HG03139 (cell line): ENCODE results near the gene FGB.
A peak's percentile ranks its signal among the peaks of the same experiment; 100 is the strongest.

Experiments used
- ATAC-seq: cut with Tn5 transposase; IDR thresholded peaks from one replicate; pipeline ENCODE4 v1.9.1; 2021; ENCODE audit not compliant: unreplicated experiment

Gene FGB

DNA sequence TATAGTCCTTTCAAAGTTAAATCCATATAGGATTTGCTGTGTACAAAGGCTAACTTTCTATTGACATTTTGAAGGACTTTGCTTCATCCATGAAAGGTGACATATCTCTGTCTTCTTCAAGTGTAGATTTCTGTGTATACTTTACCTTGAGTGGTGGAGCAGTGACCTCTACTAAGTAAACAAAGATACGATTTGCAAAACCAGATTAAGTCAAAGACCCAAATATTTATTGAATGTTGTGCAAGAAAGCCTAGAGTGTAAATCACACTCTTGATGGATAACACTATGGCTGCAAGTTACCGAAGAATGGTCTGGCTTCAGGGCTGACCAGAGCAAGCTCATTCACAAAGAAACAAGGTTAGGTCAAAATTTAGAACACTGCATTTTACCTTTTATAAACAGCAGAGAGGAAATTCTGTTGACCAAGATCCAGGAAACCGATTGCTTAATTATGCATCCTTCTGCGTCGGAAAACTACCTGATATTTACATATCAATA lies 55.1 kb downstream of the FGB start:
- ATAC-seq, result no peak

DNA sequence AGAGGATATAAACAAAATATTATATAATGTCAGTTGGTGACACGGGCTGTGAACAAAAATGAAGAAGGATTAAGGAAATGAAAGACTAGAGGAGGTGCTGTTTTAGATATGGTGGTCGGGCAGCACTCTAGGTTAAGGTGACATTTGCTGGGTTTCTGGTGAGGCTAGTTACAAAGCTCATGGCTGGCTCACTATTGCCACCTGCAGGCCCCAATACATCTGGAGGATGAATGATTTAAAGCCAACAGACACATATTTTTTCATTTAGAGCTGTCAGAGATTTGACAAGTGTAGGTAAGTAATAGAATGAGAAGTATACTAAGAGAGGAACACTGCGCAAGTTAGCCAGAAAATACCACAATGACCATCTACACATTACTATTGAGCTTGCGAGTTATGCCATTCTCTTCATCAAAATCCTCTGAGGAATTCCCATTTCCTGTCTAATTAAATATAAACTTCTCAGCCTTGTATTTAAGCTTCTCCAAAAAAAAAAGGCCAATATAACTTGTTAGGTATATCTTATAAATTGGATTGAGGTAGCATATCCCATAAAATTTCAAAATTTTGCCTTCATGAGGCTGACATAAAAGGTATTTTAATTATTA lies 56.0 kb downstream of the FGB start:
- ATAC-seq, result peak; percentile 68

DNA sequence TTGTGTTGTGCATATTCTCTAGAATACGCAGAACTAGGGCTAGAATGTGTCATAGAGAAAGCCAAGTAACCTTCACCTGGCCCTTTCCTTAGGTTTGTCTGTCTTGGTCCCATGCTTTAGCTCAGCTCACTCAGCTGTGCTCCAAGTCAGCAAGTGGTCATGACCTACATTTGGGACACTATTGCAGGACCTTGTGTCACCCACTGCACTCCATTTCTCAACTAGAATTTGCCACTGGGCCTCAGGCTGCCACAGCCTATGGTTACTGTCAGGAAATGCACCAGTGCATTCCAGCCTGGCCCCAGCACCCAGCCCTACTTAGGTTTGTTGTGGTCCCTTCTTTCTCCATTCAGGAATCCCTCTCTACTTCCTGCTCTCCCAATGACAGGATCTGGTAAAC lies 57.3 kb downstream of the FGB start:
- no peak for ATAC-seq
